T1000 (cell line): Measurements from ENCODE around the gene OR11H6.
"Not testable (repeated sequence)": the region's sequence is repeated elsewhere in the genome, so short reads cannot be mapped to it uniquely, and the experiment has no call there.

Experiments
- DNase-seq: peaks from one replicate; lab custom pipeline; 2025; ENCODE audit warnings: mixed read lengths; lab: John Stamatoyannopoulos, UW

The OR11H6 gene

DNA sequence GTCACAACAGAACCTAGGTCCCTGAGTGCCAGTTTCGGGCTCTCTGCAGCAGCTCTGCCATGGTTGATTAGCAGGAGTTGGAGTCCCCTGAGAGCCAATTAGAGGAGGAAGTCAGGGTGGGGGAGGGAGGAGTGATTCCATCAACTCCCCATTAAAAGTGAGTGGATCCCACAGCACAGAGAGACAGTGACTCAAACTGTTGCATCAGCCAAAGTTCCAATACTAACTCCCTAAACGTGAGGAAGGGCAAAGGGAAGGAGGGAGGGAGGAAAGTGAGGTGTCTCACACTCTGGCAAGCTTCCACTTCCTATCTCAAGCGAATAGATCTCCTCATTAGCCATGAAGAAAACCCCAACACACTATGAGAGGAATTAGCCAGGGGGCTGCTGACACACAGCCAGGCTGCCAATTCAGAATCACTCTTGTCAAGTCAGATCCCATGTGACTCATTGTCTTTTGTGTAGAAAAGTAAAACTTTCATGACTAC is 39.2 kb downstream of the OR11H6 start:
- peak; percentile 64 for DNase-seq

DNA sequence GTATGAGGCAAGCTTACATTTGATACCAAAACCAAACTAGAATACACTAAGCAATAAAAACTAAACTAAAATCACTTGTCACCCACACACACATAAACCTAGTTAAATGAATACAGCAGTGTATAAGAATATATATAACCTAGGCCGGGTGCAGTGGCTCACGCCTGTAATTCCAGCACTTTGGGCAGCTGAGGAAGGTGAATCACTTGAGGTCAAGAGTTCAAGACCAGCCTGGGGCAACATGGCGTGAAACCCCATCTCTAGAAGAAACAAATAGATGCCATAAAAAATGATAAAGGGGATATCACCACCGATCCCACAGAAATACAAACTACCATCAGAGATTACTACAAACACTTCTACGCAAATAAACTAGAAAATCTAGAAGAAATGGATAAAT is 40.9 kb downstream of the OR11H6 start:
- not testable (repeated sequence) for DNase-seq

DNA sequence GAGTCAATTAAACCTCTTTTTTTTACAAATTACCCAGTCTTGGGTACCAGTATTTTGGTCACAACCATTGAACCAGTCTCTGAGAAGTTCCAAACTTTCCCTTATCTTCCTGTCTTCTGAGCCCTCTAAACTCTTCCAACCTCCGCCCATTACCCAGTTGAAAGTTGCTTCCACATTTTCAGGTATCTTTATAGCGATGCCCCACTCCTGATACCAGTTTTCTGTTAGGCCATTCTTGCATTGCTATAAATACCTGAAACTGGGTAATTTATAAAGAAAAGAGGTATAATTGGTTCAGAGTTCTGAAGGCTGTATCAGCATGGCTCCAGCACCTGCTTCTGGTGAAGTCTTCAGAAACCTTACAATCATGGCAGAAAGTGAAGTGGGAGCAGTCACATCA is 50.6 kb downstream of the OR11H6 start:
- no peak for DNase-seq
